Nucleus accumbens (tissue), 56 donors: ENCODE results near the gene DCX.

Experiments
- DNase-seq, 56 donors: peaks; one replicate each; lab custom pipeline; 2025; lab: John Stamatoyannopoulos, UW

DCX gene

GRCh38 chrX:111319451-111319850, 92.5 kb downstream of the DCX start:
- DNase-seq = no peak

DNA sequence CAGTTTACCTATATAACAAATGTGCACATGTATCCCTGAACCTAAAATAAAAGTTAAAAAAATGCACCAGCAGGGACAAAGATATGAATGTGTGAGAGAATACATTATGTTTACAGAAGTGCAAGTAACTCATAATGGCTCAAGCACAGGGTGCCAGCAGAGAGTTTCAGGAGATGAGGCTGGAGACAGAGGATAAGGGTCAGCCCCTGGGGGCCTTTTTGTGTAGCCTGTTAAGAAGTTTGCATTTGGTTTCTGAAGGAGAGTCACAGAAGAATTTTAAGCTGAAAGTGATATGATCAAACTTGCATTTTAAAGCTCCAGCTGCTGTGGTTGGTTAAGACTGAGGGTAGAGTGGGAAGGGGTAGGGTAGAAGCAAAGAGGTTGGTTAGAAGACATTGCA, 93.1 kb downstream of the DCX start:
- DNase-seq = no peak

GRCh38 chrX:111309083-111309482, 102.9 kb downstream of the DCX start:
- no peak for DNase-seq

- no peak for DNase-seq
These were observed 104.0 kb downstream of the DCX start for GRCh38 chrX:111308039-111308438.

DNA sequence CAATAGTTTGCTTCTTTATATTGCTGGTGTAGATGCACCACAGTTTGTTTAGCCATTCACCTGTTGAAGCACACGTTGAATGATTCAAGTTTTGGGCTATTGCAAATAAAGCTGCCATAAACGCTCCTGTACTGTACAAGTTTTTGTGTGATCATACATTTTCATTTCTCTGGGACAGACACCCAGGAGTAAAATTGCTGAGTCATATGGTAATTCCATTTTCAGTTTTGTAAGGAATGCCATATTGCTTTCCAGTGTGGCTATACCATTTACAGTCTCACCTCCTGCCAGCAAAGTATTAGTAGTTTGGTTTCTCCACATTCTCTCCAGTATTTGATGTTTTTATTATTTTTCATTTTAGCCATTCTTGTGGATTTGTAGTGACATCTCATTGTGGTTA, 109.7 kb downstream of the DCX start:
- DNase-seq = no peak

DNA sequence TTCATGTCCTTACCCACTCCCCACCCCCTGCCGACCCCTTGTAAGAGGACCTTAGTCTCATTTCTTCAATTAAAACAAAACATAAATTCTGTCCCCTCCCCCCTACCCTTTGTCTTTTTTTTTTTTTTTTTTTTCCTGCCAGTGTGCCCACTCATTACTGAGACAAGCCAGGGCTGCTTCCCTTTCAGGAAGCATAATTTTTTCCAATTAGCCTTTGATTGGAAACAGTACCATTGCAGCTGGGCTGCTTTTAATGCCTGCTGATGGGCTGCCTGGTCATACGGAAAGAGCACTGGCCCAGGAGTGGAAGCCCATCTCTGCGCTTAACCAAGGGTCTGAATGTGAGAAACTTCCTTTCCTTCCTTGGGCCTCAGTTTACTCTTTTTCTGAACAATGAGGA, 123.2 kb downstream of the DCX start:
- no peak for DNase-seq

- no peak for DNase-seq
These were observed 127.2 kb downstream of the DCX start for GRCh38 chrX:111284631-111285293.

DNA sequence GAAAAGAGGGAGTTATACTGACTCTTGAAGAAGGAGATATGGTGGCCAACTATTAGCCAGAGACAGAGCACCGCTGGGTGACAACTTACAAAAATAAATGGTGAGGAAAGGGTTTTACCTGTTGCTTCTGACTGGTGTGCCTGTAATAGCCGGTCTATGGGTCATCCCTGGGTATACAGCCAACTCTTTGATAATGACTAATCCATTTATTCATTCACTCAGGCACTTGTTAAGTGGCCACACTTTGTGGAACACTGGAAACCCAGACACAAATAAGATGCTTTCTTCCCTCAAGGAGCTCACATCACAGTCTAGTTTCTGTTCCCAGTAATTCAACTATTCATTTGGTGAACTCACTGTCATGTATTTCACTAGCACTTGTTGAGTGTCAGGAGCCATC, 128.5 kb downstream of the DCX start:
- no peak for DNase-seq

GRCh38 chrX:111282991-111283390, 129.0 kb downstream of the DCX start:
- DNase-seq = no peak

DNA sequence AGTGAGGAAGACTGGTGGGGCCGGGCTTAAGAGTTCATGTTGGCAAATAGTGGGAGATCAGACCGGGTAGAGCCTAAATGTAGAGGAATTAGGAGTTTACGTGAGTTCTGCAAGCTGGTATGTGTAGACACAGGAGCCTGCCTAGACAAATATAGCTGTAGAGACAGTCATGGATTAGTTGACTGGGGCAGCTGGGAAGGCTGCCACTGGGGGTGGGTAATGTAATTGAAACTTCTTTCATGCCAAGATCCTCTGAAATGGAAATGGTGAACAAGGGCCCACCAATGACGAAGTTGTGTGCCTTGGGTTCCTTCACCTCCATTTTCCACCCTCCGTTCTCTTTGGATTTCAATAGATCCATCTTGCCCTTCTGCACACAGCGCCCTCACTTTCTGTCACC, 129.9 kb downstream of the DCX start:
- DNase-seq = no peak

- DNase-seq = no peak
These were observed 141.7 kb downstream of the DCX start, which contains the start of gene CAPN6 for GRCh38 chrX:111270339-111270738. Gene CAPN6 (minus strand): TSS chrX:111270483. CDS start chrX:111263936, 6,547 bp downstream.

GRCh38 chrX:111268506-111268905, 143.5 kb downstream of the DCX start:
- DNase-seq = no peak

DNA sequence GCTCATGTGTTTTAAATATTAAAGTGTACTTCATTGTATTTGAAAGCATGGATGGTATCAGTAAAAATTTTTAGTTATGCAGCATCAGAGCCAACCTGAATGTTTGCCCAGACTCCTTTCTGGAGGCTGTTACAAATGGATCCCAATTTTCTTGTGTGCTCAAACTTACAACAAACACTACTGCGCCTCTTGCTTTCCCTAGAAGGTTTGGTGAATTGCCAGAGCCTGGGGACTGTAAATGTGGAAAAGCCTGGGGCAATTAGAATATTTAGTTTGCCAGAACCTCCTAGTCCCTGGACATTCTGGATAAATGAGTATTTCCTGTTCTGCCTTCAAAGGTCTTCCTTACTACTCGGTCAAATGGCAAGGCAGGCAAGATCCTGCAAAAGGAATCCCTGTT, 146.5 kb downstream of the DCX start:
- no peak for DNase-seq

DNA sequence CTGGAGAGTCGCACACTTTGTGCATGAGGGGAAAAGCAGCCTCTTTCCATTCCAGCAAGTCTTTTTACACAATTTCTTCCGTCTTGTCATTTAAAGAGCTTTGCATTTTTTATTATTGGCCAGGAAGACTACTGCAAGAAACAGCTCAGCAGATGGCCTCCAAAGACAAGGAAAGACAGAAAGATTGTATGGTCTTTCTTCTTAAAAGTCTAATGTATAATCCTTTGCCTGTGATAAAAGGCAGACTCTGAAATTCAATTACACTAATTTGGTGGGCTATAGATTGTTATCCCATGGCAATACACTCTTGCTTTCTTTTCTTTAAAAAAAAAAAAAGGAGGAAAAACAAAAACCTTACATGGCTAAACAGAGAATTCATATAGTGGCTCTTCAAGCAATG, 147.6 kb downstream of the DCX start:
- no peak for DNase-seq

DNA sequence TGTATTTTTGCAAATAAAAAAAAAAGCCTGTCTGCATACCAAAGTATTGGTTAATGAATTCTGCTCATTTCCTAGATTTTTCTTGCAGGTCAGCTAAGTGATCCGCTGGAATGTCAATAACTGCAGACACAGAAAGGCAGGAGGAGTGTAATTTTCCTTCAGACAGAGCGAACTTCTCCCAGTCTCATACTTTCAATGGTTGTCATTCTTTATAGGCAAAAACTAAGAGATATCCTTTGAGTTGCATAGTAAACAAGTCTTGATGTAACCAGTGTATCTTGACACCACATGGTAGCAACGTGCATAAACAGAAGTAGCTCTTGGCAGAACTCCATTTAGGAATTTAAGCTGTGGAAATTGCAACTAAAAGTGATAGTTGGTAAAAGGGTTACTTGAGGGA, 149.9 kb downstream of the DCX start:
- DNase-seq = no peak

DNA sequence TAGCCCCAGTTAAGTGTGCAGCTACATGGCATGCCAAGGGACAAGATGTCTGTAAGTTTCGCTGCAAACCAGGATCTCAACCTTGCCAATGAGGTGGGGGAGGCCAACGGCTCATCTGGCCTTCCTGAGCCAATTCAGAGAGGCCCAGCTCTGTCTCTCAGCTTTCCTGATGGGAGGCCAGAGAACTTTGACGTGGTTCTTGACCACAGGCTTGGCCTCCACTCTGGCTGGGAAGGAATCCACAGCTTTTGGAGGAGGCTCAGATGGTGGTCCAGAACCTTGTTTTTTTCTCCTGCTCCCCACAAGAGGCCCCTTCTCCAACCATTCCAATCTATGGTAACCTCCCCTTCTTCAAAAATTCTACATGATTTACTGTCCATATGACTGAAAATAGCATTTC, 151.5 kb downstream of the DCX start:
- no peak for DNase-seq

DNA sequence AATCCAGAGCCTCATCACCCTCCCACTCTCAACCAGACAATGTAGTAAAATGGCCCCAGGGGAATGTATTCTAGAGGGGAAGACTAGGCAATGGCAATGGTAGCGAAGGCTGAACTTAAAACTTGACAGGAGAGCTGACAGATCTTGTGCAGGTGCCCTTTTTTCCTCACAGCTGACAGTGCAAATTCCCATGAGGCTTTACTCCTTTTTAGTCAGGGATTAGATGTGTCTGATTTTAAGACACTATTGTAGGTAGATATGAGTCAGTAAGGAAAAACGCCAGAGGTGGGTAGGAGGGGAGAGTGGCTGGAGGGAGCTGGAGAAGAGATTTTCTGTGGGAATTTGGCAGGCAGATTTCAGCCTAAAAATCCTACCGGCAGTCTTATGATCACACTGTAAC, 152.4 kb downstream of the DCX start:
- no peak for DNase-seq

GRCh38 chrX:111257733-111258132, 154.3 kb downstream of the DCX start:
- DNase-seq = no peak

DNA sequence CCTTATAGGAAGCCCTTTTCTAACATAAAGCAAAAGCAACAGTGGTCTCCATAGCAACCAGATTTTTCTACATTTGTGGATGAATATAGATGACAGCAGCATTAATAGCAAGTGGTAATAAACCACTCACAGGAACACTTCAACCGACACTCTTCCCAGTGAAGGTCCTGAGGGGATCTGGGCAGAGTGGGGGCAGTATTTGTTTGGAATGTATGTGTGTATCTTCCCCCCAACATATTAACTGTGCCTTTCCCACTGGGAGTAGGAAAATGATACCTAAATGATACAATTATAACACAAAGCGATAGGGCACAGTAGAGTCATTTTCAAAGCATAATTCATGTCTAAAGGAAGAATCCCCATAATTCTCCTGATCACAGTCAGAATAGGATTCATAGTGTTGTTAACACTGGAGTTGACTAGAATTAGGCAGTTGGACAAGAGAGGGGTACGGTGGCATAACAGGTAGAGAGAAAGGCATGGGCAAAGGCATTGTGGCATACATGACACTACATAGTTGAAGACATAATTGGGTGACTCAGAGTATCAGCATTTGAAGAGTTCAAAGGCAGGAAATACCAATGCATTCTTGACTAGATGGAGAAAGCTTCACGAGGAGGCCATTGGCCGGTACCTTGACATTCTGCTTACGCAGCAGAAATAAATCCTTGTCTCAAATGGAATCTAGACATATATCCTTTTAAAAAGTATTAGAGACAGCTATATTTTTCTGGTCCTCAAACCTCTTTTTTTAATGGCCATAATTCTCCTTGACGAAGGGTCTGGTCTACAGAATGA, 156.9 kb downstream of the DCX start:
- DNase-seq = no peak

- no peak for DNase-seq
These were observed 167.7 kb downstream of the DCX start for GRCh38 chrX:111244235-111244750.
